ENCODE results near the gene ZNFX1. TPM values are rescaled to one million over a fixed set of nuclear protein-coding genes. Genes with fewer than 3 reads are reported as not detected.
"Not testable (repeated sequence)": the region's sequence is repeated elsewhere in the genome, so short reads cannot be mapped to it uniquely, and the experiment has no call there.

The ZNFX1 gene
- total and polyA plus RNA-seq, 5 donors from 2014 or later, result 35.4 to 64.6 (median 54.1) TPM

GRCh38 chr20:49318091-49318429 is 40.2 kb upstream of the ZNFX1 start:
- Histone ChIP-seq H3K4me1 (ENCODE audit: control insufficient read depth, insufficient read depth, low read length, poor library complexity, severe bottlenecking) (peaks cover 14% of the 10 kb centered on the region), H3K4me3 (ENCODE audit: low read depth, low read length) (no peak overlapping the region), H3K36me3 (ENCODE audit: control insufficient read depth, insufficient read depth, low read length) (no peaks in the 10 kb centered on the region), H3K9me3 (ENCODE audit: control insufficient read depth in 2 of 2, low read length in 2 of 2) (no peaks in the 10 kb centered on the region), H3K27me3 (ENCODE audit: control insufficient read depth, insufficient read depth, low read length) (peaks cover 24% of the 10 kb centered on the region), H3K27ac (ENCODE audit: insufficient read depth, low read length, poor library complexity, severe bottlenecking) (no peak overlapping the region)
- Mint-ChIP-seq H3K4me1 (peaks cover 0 to 22% (median 15%) of the 10 kb centered on the region in 4 donors), H3K36me3 (peaks cover 3% of the 10 kb centered on the region), H3K27me3 (peaks cover 79% of the 10 kb centered on the region), H3K27ac (no peak overlapping the region), H3K4me3 (peak overlapping the region in 1 of 4 donors; percentile 2), H3K9me3 (peaks cover 0 to 2% (median 0%) of the 10 kb centered on the region in 7 donors)
- ATAC-seq (ENCODE audit: low read depth in 2 of 2) (no peak), DNase-seq (no peak)

- peaks cover 24% of the 10 kb centered on the region for H3K27me3 ChIP-seq (ENCODE audit: control insufficient read depth, insufficient read depth, low read length)
- no peak overlapping the region for H3K27ac ChIP-seq (ENCODE audit: insufficient read depth, low read length, poor library complexity, severe bottlenecking)
- peaks cover 0 to 2% (median 0%) of the 10 kb centered on the region in 7 donors for H3K9me3 Mint-ChIP-seq
- ATAC-seq (ENCODE audit: low read depth in 2 of 2) (no peak), DNase-seq (no peak)
- peaks cover 0 to 17% (median 12%) of the 10 kb centered on the region in 4 donors for H3K4me1 Mint-ChIP-seq
- peaks cover 69% of the 10 kb centered on the region for H3K27me3 Mint-ChIP-seq
- H3K4me1 ChIP-seq (ENCODE audit: control insufficient read depth, insufficient read depth, low read length, poor library complexity, severe bottlenecking), result peaks cover 14% of the 10 kb centered on the region
- H3K4me3 Mint-ChIP-seq, result no peak overlapping the region
- no peaks in the 10 kb centered on the region for H3K9me3 ChIP-seq (ENCODE audit: control insufficient read depth in 2 of 2, low read length in 2 of 2)
- H3K36me3 Mint-ChIP-seq, result peaks cover 3% of the 10 kb centered on the region
- H3K27ac Mint-ChIP-seq, result no peak overlapping the region
- H3K36me3 ChIP-seq (ENCODE audit: control insufficient read depth, insufficient read depth, low read length), result no peaks in the 10 kb centered on the region
- no peak overlapping the region for H3K4me3 ChIP-seq (ENCODE audit: low read depth, low read length)
Measured at GRCh38 chr20:49316704-49317103, 38.8 kb upstream of the ZNFX1 start.

GRCh38 chr20:49315580-49315979 is 37.7 kb upstream of the ZNFX1 start:
- peaks cover 68% of the 10 kb centered on the region for H3K27me3 Mint-ChIP-seq
- no peak for ATAC-seq (ENCODE audit: low read depth in 2 of 2)

GRCh38 chr20:49314052-49314451 is 36.2 kb upstream of the ZNFX1 start:
- not testable (repeated sequence) for H3K4me3 Mint-ChIP-seq; H3K36me3 Mint-ChIP-seq; H3K27ac Mint-ChIP-seq; H3K36me3 ChIP-seq (ENCODE audit: control insufficient read depth, insufficient read depth, low read length); DNase-seq; H3K4me3 ChIP-seq (ENCODE audit: low read depth, low read length); H3K27ac ChIP-seq (ENCODE audit: insufficient read depth, low read length, poor library complexity, severe bottlenecking); H3K9me3 ChIP-seq (ENCODE audit: control insufficient read depth in 2 of 2, low read length in 2 of 2); ATAC-seq (ENCODE audit: low read depth in 2 of 2); H3K9me3 Mint-ChIP-seq
- Histone ChIP-seq H3K27me3 (ENCODE audit: control insufficient read depth, insufficient read depth, low read length) (peaks cover 22% of the 10 kb centered on the region), H3K4me1 (ENCODE audit: control insufficient read depth, insufficient read depth, low read length, poor library complexity, severe bottlenecking) (peaks cover 11% of the 10 kb centered on the region)
- Mint-ChIP-seq H3K27me3 (peaks cover 62% of the 10 kb centered on the region), H3K4me1 (peaks cover 0 to 11% (median 8%) of the 10 kb centered on the region in 4 donors)

More at GRCh38 chr20:49315580-49315979, 37.7 kb upstream of the ZNFX1 start:
- H3K4me3 ChIP-seq (ENCODE audit: low read depth, low read length), result no peak overlapping the region
- H3K9me3 ChIP-seq (ENCODE audit: control insufficient read depth in 2 of 2, low read length in 2 of 2), result peaks cover under 1 to 2% of the 10 kb centered on the region in 2 experiments
- DNase-seq, result no peak
- peaks cover 25% of the 10 kb centered on the region for H3K27me3 ChIP-seq (ENCODE audit: control insufficient read depth, insufficient read depth, low read length)
- peaks cover 14% of the 10 kb centered on the region for H3K4me1 ChIP-seq (ENCODE audit: control insufficient read depth, insufficient read depth, low read length, poor library complexity, severe bottlenecking)
- Mint-ChIP-seq H3K4me3 (no peak overlapping the region), H3K9me3 (peaks cover 0 to 2% (median 0%) of the 10 kb centered on the region in 7 donors), H3K36me3 (peaks cover 3% of the 10 kb centered on the region), H3K27ac (no peak overlapping the region), H3K4me1 (peaks cover 0 to 16% (median 10%) of the 10 kb centered on the region in 4 donors)
- no peaks in the 10 kb centered on the region for H3K36me3 ChIP-seq (ENCODE audit: control insufficient read depth, insufficient read depth, low read length)
- no peak overlapping the region for H3K27ac ChIP-seq (ENCODE audit: insufficient read depth, low read length, poor library complexity, severe bottlenecking)

GRCh38 chr20:49313283-49313682 is 35.4 kb upstream of the ZNFX1 start:
- no peak overlapping the region for H3K27ac ChIP-seq (ENCODE audit: insufficient read depth, low read length, poor library complexity, severe bottlenecking)
- Mint-ChIP-seq H3K4me3 (no peak overlapping the region), H3K27ac (no peak overlapping the region), H3K4me1 (peaks cover 0 to 5% (median 4%) of the 10 kb centered on the region in 4 donors), H3K9me3 (peaks cover 0 to 2% (median 0%) of the 10 kb centered on the region in 7 donors), H3K27me3 (peaks cover 54% of the 10 kb centered on the region), H3K36me3 (no peaks in the 10 kb centered on the region)
- no peak for DNase-seq
- peaks cover 3 to 4% of the 10 kb centered on the region in 2 experiments for H3K9me3 ChIP-seq (ENCODE audit: control insufficient read depth in 2 of 2, low read length in 2 of 2)
- H3K4me3 ChIP-seq (ENCODE audit: low read depth, low read length), result no peak overlapping the region
- no peak for ATAC-seq (ENCODE audit: low read depth in 2 of 2)
- peaks cover 3% of the 10 kb centered on the region for H3K36me3 ChIP-seq (ENCODE audit: control insufficient read depth, insufficient read depth, low read length)
- H3K4me1 ChIP-seq (ENCODE audit: control insufficient read depth, insufficient read depth, low read length, poor library complexity, severe bottlenecking), result peaks cover 3% of the 10 kb centered on the region
- H3K27me3 ChIP-seq (ENCODE audit: control insufficient read depth, insufficient read depth, low read length), result peaks cover 22% of the 10 kb centered on the region

- peaks cover 0 to 2% (median 0%) of the 10 kb centered on the region in 7 donors for H3K9me3 Mint-ChIP-seq
- DNase-seq (no peak), ATAC-seq (ENCODE audit: low read depth in 2 of 2) (no peak)
- no peak overlapping the region for H3K27ac ChIP-seq (ENCODE audit: insufficient read depth, low read length, poor library complexity, severe bottlenecking)
- H3K36me3 Mint-ChIP-seq, result no peaks in the 10 kb centered on the region
- no peak overlapping the region for H3K27ac Mint-ChIP-seq
- H3K4me1 ChIP-seq (ENCODE audit: control insufficient read depth, insufficient read depth, low read length, poor library complexity, severe bottlenecking), result no peaks in the 10 kb centered on the region
- H3K27me3 ChIP-seq (ENCODE audit: control insufficient read depth, insufficient read depth, low read length), result peaks cover 18% of the 10 kb centered on the region
- peaks cover 3 to 4% of the 10 kb centered on the region in 2 experiments for H3K9me3 ChIP-seq (ENCODE audit: control insufficient read depth in 2 of 2, low read length in 2 of 2)
- H3K4me1 Mint-ChIP-seq, result peaks cover 0 to 5% (median 0%) of the 10 kb centered on the region in 4 donors
- H3K4me3 ChIP-seq (ENCODE audit: low read depth, low read length), result no peak overlapping the region
- H3K4me3 Mint-ChIP-seq, result no peak overlapping the region
- peaks cover 48% of the 10 kb centered on the region for H3K27me3 Mint-ChIP-seq
- peaks cover 3% of the 10 kb centered on the region for H3K36me3 ChIP-seq (ENCODE audit: control insufficient read depth, insufficient read depth, low read length)
Measured at GRCh38 chr20:49312661-49313060, 34.8 kb upstream of the ZNFX1 start.

GRCh38 chr20:49310705-49311104 is 32.8 kb upstream of the ZNFX1 start:
- Mint-ChIP-seq H3K4me3 (no peak overlapping the region), H3K9me3 (peaks cover 0 to 2% (median 0%) of the 10 kb centered on the region in 7 donors), H3K36me3 (no peaks in the 10 kb centered on the region), H3K4me1 (peaks cover 0 to 2% (median 0%) of the 10 kb centered on the region in 4 donors), H3K27me3 (peaks cover 33% of the 10 kb centered on the region), H3K27ac (no peak overlapping the region)
- Histone ChIP-seq H3K27ac (ENCODE audit: insufficient read depth, low read length, poor library complexity, severe bottlenecking) (no peak overlapping the region), H3K36me3 (ENCODE audit: control insufficient read depth, insufficient read depth, low read length) (peaks cover 3% of the 10 kb centered on the region), H3K4me1 (ENCODE audit: control insufficient read depth, insufficient read depth, low read length, poor library complexity, severe bottlenecking) (no peaks in the 10 kb centered on the region), H3K27me3 (ENCODE audit: control insufficient read depth, insufficient read depth, low read length) (peaks cover 7% of the 10 kb centered on the region), H3K9me3 (ENCODE audit: control insufficient read depth in 2 of 2, low read length in 2 of 2) (peaks cover 3 to 4% of the 10 kb centered on the region in 2 experiments), H3K4me3 (ENCODE audit: low read depth, low read length) (no peak overlapping the region)
- ATAC-seq (ENCODE audit: low read depth in 2 of 2) (no peak), DNase-seq (no peak)

- peaks cover 31% of the 10 kb centered on the region for H3K27me3 Mint-ChIP-seq
- no peaks in the 10 kb centered on the region for H3K4me1 ChIP-seq (ENCODE audit: control insufficient read depth, insufficient read depth, low read length, poor library complexity, severe bottlenecking)
- H3K4me1 Mint-ChIP-seq, result peaks cover 0 to 6% (median 4%) of the 10 kb centered on the region in 4 donors
- H3K36me3 ChIP-seq (ENCODE audit: control insufficient read depth, insufficient read depth, low read length), result peaks cover 3% of the 10 kb centered on the region
- peaks cover 0 to 2% (median 0%) of the 10 kb centered on the region in 7 donors for H3K9me3 Mint-ChIP-seq
- H3K27me3 ChIP-seq (ENCODE audit: control insufficient read depth, insufficient read depth, low read length), result peaks cover 7% of the 10 kb centered on the region
- H3K36me3 Mint-ChIP-seq, result no peaks in the 10 kb centered on the region
- no peak overlapping the region for H3K4me3 ChIP-seq (ENCODE audit: low read depth, low read length)
- H3K27ac ChIP-seq (ENCODE audit: insufficient read depth, low read length, poor library complexity, severe bottlenecking), result no peak overlapping the region
- no peak overlapping the region for H3K4me3 Mint-ChIP-seq
- ATAC-seq (ENCODE audit: low read depth in 2 of 2) (no peak), DNase-seq (no peak)
- peaks cover 3 to 4% of the 10 kb centered on the region in 2 experiments for H3K9me3 ChIP-seq (ENCODE audit: control insufficient read depth in 2 of 2, low read length in 2 of 2)
- no peak overlapping the region for H3K27ac Mint-ChIP-seq
Measured at GRCh38 chr20:49308875-49309274, 31.0 kb upstream of the ZNFX1 start.
